Measurements from ENCODE around the gene TUBB4B.
A peak's percentile ranks its signal among the peaks of the same experiment; 100 is the strongest.
"Not testable (repeated sequence)": the region's sequence is repeated elsewhere in the genome, so short reads cannot be mapped to it uniquely, and the experiment has no call there.

Gene TUBB4B

DNA sequence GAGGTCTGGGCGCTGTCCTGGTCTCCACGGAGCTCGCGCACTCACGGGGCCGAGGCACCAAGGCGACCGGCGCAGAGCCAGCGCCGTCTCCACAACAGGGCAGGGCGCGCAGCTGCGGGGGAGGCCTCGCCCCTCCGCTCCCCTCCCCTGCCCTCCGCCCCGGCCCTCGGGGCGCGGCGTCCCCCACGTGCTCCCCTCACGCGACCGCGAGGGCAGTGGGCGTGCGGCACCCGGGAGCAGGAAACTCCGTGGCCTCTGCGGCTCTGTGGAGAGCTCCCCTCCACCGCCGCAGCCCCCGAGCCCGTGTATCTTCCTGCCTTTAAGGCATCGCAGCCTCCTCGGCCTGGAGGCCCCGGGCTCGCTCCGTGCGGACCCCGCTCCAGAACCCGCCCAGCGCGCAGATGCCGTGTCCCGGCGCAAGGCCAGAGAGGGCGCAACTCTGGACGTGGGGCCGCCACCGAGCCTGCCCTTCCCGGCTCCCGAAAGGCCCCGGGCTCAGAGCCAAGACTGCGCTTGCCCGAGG lies 708 bp upstream of the TUBB4B start:
- Histone ChIP-seq H4K20me1 (ENCODE audit: insufficient read depth, low read length) (peaks cover 49% of the 10 kb centered on the region), H3K27me3 (ENCODE audit: insufficient read depth, low read length, poor library complexity) (no peaks in the 10 kb centered on the region), H3K9ac (ENCODE audit: low read depth, low read length) (peak overlapping the region; percentile 89), H3K4me3 (ENCODE audit: low read depth in 1 of 2, low read length in 2 of 2) (peak overlapping the region; percentile 35 to 77; a peak in 3 of 4 replicates), H3K36me3 (ENCODE audit: insufficient read depth, low read length) (peaks cover 25% of the 10 kb centered on the region), H3K4me1 (ENCODE audit: insufficient read depth, low read length) (peaks cover 55% of the 10 kb centered on the region), H3K27ac (ENCODE audit: low read length) (peak overlapping the region; percentile 89), H3K4me2 (ENCODE audit: insufficient read depth, low read length) (peak overlapping the region; percentile 91), H3K79me2 (ENCODE audit: insufficient read depth, low read length) (peaks cover 25% of the 10 kb centered on the region), H3K9me3 (ENCODE audit: insufficient read depth, low read length, severe bottlenecking) (no peaks in the 10 kb centered on the region), H2AFZ (ENCODE audit: low read depth, low read length) (peak overlapping the region; percentile 68)
- ATAC-seq (ENCODE audit: insufficient read depth, low read depth) (peak; percentile 54), DNase-seq (peak; percentile 76)
- TF ChIP-seq, protein P1, sequence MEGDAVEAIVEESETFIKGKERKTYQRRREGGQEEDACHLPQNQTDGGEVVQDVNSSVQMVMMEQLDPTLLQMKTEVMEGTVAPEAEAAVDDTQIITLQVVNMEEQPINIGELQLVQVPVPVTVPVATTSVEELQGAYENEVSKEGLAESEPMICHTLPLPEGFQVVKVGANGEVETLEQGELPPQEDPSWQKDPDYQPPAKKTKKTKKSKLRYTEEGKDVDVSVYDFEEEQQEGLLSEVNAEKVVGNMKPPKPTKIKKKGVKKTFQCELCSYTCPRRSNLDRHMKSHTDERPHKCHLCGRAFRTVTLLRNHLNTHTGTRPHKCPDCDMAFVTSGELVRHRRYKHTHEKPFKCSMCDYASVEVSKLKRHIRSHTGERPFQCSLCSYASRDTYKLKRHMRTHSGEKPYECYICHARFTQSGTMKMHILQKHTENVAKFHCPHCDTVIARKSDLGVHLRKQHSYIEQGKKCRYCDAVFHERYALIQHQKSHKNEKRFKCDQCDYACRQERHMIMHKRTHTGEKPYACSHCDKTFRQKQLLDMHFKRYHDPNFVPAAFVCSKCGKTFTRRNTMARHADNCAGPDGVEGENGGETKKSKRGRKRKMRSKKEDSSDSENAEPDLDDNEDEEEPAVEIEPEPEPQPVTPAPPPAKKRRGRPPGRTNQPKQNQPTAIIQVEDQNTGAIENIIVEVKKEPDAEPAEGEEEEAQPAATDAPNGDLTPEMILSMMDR (IDR thresholded peaks at IDR 0.05; ENCODE audit: borderline replicate concordance, extremely low read depth, low read length, poor library complexity, severe bottlenecking): no peak
- TF ChIP-seq EZH2 (IDR thresholded peaks at IDR 0.05; ENCODE audit: borderline replicate concordance, low read depth, low read length, severe bottlenecking): no peak

DNA sequence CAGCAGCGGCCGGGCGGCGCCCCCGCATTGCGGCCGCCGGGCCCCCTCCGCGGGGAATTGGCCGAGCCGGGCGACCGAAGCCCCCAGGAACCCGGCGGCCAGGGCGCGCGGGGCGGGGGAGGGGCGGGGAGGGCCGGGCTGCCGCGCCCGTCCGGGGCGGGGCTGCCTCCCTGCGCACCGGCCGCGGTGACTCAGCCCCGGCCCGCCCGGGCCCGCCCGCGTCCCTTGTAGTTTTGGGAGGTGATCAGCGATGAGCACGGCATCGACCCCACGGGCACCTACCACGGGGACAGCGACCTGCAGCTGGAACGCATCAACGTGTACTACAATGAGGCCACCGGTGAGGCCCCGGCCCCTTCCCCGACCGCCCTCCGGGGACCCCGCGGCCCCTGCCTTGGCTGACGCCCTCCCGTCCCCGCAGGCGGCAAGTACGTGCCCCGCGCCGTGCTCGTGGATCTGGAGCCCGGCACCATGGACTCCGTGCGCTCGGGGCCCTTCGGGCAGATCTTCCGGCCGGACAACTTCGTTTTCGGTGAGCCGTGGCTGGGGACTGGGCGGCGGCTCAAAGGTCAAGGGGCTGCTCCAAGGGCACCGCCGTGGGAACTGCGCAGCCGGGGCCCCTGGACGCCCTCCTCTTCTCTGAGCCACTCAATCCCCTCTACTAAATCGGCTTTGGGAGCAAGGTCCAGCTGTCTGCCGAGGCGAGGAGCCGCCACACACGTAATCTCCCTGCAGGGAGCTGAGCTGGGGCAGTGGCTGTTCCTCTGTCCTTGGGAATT lies 592 bp downstream of the TUBB4B start:
- H3K4me3 ChIP-seq (ENCODE audit: low read depth in 1 of 2, low read length in 2 of 2): peak overlapping the region; percentile 76 to 91
- peaks cover 47% of the 10 kb centered on the region for H3K4me1 ChIP-seq (ENCODE audit: insufficient read depth, low read length)
- H3K9me3 ChIP-seq (ENCODE audit: insufficient read depth, low read length, severe bottlenecking): no peaks in the 10 kb centered on the region
- peaks cover 48% of the 10 kb centered on the region for H4K20me1 ChIP-seq (ENCODE audit: insufficient read depth, low read length)
- H3K27me3 ChIP-seq (ENCODE audit: insufficient read depth, low read length, poor library complexity): no peaks in the 10 kb centered on the region
- H3K36me3 ChIP-seq (ENCODE audit: insufficient read depth, low read length): peaks cover 25% of the 10 kb centered on the region
- TF ChIP-seq, protein P1 (IDR thresholded peaks at IDR 0.05; ENCODE audit: borderline replicate concordance, extremely low read depth, low read length, poor library complexity, severe bottlenecking): no peak
- TF ChIP-seq EZH2 (IDR thresholded peaks at IDR 0.05; ENCODE audit: borderline replicate concordance, low read depth, low read length, severe bottlenecking): no peak
- ATAC-seq (ENCODE audit: insufficient read depth, low read depth) (no peak), DNase-seq (peak; percentile 50)
- H3K79me2 ChIP-seq (ENCODE audit: insufficient read depth, low read length): peaks cover 25% of the 10 kb centered on the region
- peak overlapping the region; percentile 81 for H3K9ac ChIP-seq (ENCODE audit: low read depth, low read length)
- peak overlapping the region; percentile 90 for H3K4me2 ChIP-seq (ENCODE audit: insufficient read depth, low read length)
- H2AFZ ChIP-seq (ENCODE audit: low read depth, low read length): no peak overlapping the region
- H3K27ac ChIP-seq (ENCODE audit: low read length): peak overlapping the region; percentile 80

DNA sequence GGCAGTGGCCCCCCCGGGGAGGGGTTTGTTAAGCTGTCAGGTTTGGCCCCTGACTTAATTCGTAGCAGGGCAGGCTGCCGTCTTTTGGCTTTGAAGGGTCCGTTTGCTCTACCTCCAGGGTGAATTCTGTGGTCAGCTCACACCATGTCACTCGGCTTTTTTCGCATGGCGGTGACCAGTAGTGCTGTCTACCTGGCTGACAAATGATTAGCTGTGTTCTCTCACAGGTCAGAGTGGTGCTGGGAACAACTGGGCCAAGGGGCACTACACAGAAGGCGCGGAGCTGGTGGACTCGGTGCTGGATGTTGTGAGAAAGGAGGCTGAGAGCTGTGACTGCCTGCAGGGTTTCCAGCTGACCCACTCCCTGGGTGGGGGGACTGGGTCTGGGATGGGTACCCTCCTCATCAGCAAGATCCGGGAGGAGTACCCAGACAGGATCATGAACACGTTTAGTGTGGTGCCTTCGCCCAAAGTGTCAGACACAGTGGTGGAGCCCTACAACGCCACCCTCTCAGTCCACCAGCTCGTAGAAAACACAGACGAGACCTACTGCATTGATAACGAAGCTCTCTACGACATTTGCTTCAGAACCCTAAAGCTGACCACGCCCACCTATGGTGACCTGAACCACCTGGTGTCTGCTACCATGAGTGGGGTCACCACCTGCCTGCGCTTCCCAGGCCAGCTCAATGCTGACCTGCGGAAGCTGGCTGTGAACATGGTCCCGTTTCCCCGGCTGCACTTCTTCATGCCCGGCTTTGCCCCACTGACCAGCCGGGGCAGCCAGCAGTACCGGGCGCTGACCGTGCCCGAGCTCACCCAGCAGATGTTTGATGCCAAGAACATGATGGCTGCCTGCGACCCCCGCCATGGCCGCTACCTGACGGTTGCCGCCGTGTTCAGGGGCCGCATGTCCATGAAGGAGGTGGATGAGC lies 1.4 kb downstream of the TUBB4B start:
- DNase-seq (no peak), ATAC-seq (ENCODE audit: insufficient read depth, low read depth) (no peak)
- peak overlapping the region; percentile 76 to 91; a peak in 3 of 4 replicates for H3K4me3 ChIP-seq (ENCODE audit: low read depth in 1 of 2, low read length in 2 of 2)
- H3K4me1 ChIP-seq (ENCODE audit: insufficient read depth, low read length): peaks cover 40% of the 10 kb centered on the region
- peak overlapping the region; percentile 60 for H3K27ac ChIP-seq (ENCODE audit: low read length)
- no peaks in the 10 kb centered on the region for H3K9me3 ChIP-seq (ENCODE audit: insufficient read depth, low read length, severe bottlenecking)
- TF ChIP-seq EZH2 (IDR thresholded peaks at IDR 0.05; ENCODE audit: borderline replicate concordance, low read depth, low read length, severe bottlenecking): no peak
- TF ChIP-seq, protein P1 (IDR thresholded peaks at IDR 0.05; ENCODE audit: borderline replicate concordance, extremely low read depth, low read length, poor library complexity, severe bottlenecking): no peak
- peaks cover 25% of the 10 kb centered on the region for H3K79me2 ChIP-seq (ENCODE audit: insufficient read depth, low read length)
- H4K20me1 ChIP-seq (ENCODE audit: insufficient read depth, low read length): peaks cover 45% of the 10 kb centered on the region
- H2AFZ ChIP-seq (ENCODE audit: low read depth, low read length): no peak overlapping the region
- H3K4me2 ChIP-seq (ENCODE audit: insufficient read depth, low read length): peak overlapping the region; percentile 90
- H3K27me3 ChIP-seq (ENCODE audit: insufficient read depth, low read length, poor library complexity): no peaks in the 10 kb centered on the region
- H3K36me3 ChIP-seq (ENCODE audit: insufficient read depth, low read length): peaks cover 25% of the 10 kb centered on the region
- H3K9ac ChIP-seq (ENCODE audit: low read depth, low read length): peak overlapping the region; percentile 81

DNA sequence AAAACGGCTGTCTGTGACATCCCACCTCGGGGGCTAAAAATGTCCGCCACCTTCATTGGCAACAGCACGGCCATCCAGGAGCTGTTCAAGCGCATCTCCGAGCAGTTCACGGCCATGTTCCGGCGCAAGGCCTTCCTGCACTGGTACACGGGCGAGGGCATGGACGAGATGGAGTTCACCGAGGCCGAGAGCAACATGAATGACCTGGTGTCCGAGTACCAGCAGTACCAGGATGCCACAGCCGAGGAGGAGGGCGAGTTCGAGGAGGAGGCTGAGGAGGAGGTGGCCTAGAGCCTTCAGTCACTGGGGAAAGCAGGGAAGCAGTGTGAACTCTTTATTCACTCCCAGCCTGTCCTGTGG lies 2.2 kb downstream of the TUBB4B start:
- DNase-seq; H3K27ac ChIP-seq (ENCODE audit: low read length); H3K27me3 ChIP-seq (ENCODE audit: insufficient read depth, low read length, poor library complexity); ATAC-seq (ENCODE audit: insufficient read depth, low read depth); H3K9me3 ChIP-seq (ENCODE audit: insufficient read depth, low read length, severe bottlenecking); H3K9ac ChIP-seq (ENCODE audit: low read depth, low read length); H2AFZ ChIP-seq (ENCODE audit: low read depth, low read length): not testable (repeated sequence)
- H3K4me2 ChIP-seq (ENCODE audit: insufficient read depth, low read length): peak overlapping the region; percentile 90; the same call in 1 of the 2 replicates
- H4K20me1 ChIP-seq (ENCODE audit: insufficient read depth, low read length): peaks cover 41% of the 10 kb centered on the region
- H3K4me3 ChIP-seq (ENCODE audit: low read depth in 1 of 2, low read length in 2 of 2): peak overlapping the region in 1 of 2 experiments; percentile 39; a peak in 1 of 4 replicates
- peaks cover 40% of the 10 kb centered on the region for H3K4me1 ChIP-seq (ENCODE audit: insufficient read depth, low read length)
- H3K36me3 ChIP-seq (ENCODE audit: insufficient read depth, low read length): peaks cover 25% of the 10 kb centered on the region
- H3K79me2 ChIP-seq (ENCODE audit: insufficient read depth, low read length): peaks cover 25% of the 10 kb centered on the region

Data from DND-41 (cell line).